Natural killer cell (primary cell): ENCODE data around the gene SERPINC1. TPM values are rescaled to one million over a fixed set of nuclear protein-coding genes. Genes with fewer than 3 reads are reported as not detected.
"Not testable (repeated sequence)": the region's sequence is repeated elsewhere in the genome, so short reads cannot be mapped to it uniquely, and the experiment has no call there.

Experiments used
- ATAC-seq, 3 donors: fragments of 150-1000 bp in 2 of 3; fragments of 200-7000 bp in 1 of 3; cut with Tn5 transposase; 1 replicate in 1 of 3; 2 replicates in 2 of 3; pipeline ENCODE4 v1.10.0; 2021; ENCODE audit warnings: mild to moderate bottlenecking in 2 of 3, moderate library complexity in 2 of 3
- DNase-seq, 2 donors: peaks; one replicate each; pipeline versions ENCODE4 v3.0.0 to v3.0.0-alpha.2; 2013 to 2021; ENCODE audit warnings: mixed read lengths in 1 of 2
- H3K27ac ChIP-seq: one replicate; pipeline ENCODE4 v1.5.1; 2013; ENCODE audit warnings: mild to moderate bottlenecking, low read length
- H3K27me3 ChIP-seq: one replicate; pipeline ENCODE4 v1.6.1; 2013; ENCODE audit warnings: low read length; ENCODE audit not compliant: control insufficient read depth, insufficient read depth
- H3K36me3 ChIP-seq: one replicate; pipeline ENCODE4 v1.6.1; 2013; ENCODE audit warnings: low read length; ENCODE audit not compliant: control insufficient read depth, insufficient read depth
- H3K4me1 ChIP-seq: one replicate; pipeline ENCODE4 v1.6.1; 2013; ENCODE audit warnings: low read length; ENCODE audit not compliant: control insufficient read depth, insufficient read depth
- H3K4me3 ChIP-seq: one replicate; pipeline ENCODE4 v1.5.1; 2013; ENCODE audit warnings: low read length
- H3K9me3 ChIP-seq: one replicate; pipeline ENCODE4 v1.6.1; 2013; ENCODE audit warnings: low read length; ENCODE audit not compliant: control insufficient read depth, insufficient read depth
- H3K27ac Mint-ChIP-seq, 2 donors: one replicate each; pipeline ENCODE4 v1.8.0; 2022; ENCODE audit warnings: mild to moderate bottlenecking in 2 of 2, mixed read lengths in 2 of 2, moderate library complexity in 1 of 2
- H3K27me3 Mint-ChIP-seq, 2 donors: one replicate each; pipeline ENCODE4 v1.8.0; 2022; ENCODE audit warnings: low read depth in 2 of 2, mixed read lengths in 2 of 2
- H3K36me3 Mint-ChIP-seq: one replicate; pipeline ENCODE4 v1.8.0; 2022; ENCODE audit warnings: mixed read lengths
- H3K4me1 Mint-ChIP-seq, 2 donors: one replicate each; pipeline ENCODE4 v1.8.0; 2022; ENCODE audit warnings: mixed read lengths in 2 of 2
- H3K4me3 Mint-ChIP-seq: one replicate; pipeline ENCODE4 v1.8.0; 2022; ENCODE audit warnings: mild to moderate bottlenecking, moderate library complexity, mixed read lengths
- H3K9me3 Mint-ChIP-seq, 2 donors: one replicate each; pipeline ENCODE4 v1.8.0; 2022; ENCODE audit warnings: mixed read lengths in 2 of 2
- WGBS: methylation state at CpG from one replicate; pipeline ENCODE4 v1.1.7; 2013; ENCODE audit warnings: missing lambda C conversion rate; ENCODE audit not compliant: insufficient coverage; 5-methylcytosine and 5-hydroxymethylcytosine counted together
- intact Hi-C: fragments of 100-400 bp; cut with micrococcal nuclease; formaldehyde crosslinking; loops from one replicate; pipeline ENCODE4 v1.14.2; 2022
- total RNA-seq, 4 donors: library from RNA; stranded (reverse); fragments of 120-200 nt in 1 of 4; gene quantifications; one replicate each; pipeline versions ENCODE4 v1.2.3 to v1.2.4, GENCODE V29; 2013 to 2022
- TF ChIP-seq, protein P1 (sequence below): fragments of 200-600 bp; IDR thresholded peaks from one replicate; pipeline ENCODE4 v1.8.0; 2022; ENCODE audit warnings: antibody characterized with exemption

SERPINC1 gene
- total RNA-seq, 3 donors from 2014 or later (not counting 1 experiment from before 2014, with no cell fraction given) = 0.38 to 0.48 TPM; not detected in 1

DNA sequence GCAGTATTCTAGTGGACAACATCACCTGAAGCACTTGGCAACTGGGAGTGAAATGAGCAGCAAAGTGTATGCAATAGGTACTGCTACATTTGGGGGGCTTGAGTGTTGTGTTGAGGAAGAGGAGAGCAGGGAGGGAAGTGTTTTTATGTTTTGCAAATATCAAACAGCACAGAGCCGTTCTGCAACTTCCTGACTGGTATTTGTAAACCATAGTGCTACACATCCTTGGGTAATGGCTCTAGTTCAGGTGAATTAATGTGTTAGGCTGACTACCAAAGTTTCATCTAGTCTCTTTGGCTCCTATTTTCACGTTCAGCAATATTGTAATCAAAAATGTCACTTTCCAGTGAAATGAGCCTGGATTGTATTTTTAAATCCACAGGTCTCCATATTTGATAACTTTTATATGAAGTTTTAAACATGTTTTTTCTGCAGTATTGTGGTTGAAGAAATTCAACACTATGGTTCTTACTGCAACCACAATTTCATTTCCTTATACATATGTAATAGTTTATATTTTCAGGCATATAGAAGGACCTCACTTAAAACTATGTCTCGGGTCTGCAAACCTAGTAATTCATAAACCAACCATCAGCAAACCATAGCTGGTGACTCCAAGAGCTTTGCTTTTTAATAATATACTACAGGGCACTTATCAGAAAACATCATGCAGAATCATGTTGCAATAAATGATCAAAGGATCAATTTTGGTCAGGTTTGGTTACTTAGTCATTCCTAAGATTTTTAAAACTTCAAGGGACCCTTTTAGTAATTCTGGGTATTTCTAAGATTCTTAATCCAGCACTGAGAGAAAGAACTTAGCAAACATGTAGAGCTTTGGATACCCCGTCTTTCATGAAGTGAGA, 30.1 kb downstream of the SERPINC1 start:
- H3K27me3 Mint-ChIP-seq = no peaks in the 10 kb centered on the region
- no peaks in the 10 kb centered on the region for H3K9me3 Mint-ChIP-seq
- ATAC-seq = peak; percentile 65 to 84 (median 68)
- no peaks in the 10 kb centered on the region for H3K36me3 Mint-ChIP-seq
- Histone ChIP-seq H3K9me3 (no peaks in the 10 kb centered on the region), H3K4me1 (peaks cover 11% of the 10 kb centered on the region), H3K27me3 (no peaks in the 10 kb centered on the region), H3K36me3 (peaks cover 28% of the 10 kb centered on the region), H3K4me3 (no peak overlapping the region), H3K27ac (peak overlapping the region; percentile 52)
- H3K27ac Mint-ChIP-seq = peak overlapping the region; percentile 74 to 90
- H3K4me1 Mint-ChIP-seq = peaks cover 42 to 48% of the 10 kb centered on the region in 2 donors
- WGBS = 47% methylated on average over 3 of the region's 4 CpGs
- DNase-seq = peak in 1 of 2 donors; percentile 14
- TF ChIP-seq, protein P1, sequence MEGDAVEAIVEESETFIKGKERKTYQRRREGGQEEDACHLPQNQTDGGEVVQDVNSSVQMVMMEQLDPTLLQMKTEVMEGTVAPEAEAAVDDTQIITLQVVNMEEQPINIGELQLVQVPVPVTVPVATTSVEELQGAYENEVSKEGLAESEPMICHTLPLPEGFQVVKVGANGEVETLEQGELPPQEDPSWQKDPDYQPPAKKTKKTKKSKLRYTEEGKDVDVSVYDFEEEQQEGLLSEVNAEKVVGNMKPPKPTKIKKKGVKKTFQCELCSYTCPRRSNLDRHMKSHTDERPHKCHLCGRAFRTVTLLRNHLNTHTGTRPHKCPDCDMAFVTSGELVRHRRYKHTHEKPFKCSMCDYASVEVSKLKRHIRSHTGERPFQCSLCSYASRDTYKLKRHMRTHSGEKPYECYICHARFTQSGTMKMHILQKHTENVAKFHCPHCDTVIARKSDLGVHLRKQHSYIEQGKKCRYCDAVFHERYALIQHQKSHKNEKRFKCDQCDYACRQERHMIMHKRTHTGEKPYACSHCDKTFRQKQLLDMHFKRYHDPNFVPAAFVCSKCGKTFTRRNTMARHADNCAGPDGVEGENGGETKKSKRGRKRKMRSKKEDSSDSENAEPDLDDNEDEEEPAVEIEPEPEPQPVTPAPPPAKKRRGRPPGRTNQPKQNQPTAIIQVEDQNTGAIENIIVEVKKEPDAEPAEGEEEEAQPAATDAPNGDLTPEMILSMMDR = no peak
- peak overlapping the region; percentile 30 for H3K4me3 Mint-ChIP-seq
- intact Hi-C loops = no loop called here

DNA sequence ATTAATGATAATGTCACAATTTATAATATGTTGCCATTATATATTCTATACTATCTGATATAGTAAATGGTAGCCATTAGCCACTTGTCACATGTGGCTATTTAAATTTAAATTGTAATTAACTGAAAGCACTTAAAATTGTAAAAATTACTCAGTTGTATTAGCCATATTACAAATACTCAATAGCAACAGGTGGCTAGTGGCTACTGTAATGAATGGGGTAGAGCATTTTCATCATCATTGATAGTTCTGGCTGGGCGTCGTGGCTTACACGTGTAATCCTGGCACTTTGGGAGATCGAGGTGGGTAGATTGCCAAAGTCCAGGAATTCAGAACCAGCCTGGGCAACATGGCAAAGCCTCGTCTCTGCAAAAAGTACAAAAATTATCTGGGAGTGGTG, 32.4 kb downstream of the SERPINC1 start:
- intact Hi-C loops = no loop called here
- TF ChIP-seq, protein P1 = no peak
- no peak overlapping the region for H3K4me3 ChIP-seq
- no peak overlapping the region for H3K4me3 Mint-ChIP-seq
- no peaks in the 10 kb centered on the region for H3K27me3 Mint-ChIP-seq
- ATAC-seq = no peak
- no peak overlapping the region for H3K27ac Mint-ChIP-seq
- peaks cover 36% of the 10 kb centered on the region in 2 donors for H3K4me1 Mint-ChIP-seq
- peaks cover 22% of the 10 kb centered on the region for H3K36me3 ChIP-seq
- peaks cover 11% of the 10 kb centered on the region for H3K4me1 ChIP-seq
- no peaks in the 10 kb centered on the region for H3K36me3 Mint-ChIP-seq
- H3K27me3 ChIP-seq = no peaks in the 10 kb centered on the region
- no peaks in the 10 kb centered on the region for H3K9me3 ChIP-seq
- H3K27ac ChIP-seq = no peak overlapping the region
- 98% methylated on average over 5 of the region's 5 CpGs for WGBS
- H3K9me3 Mint-ChIP-seq = no peaks in the 10 kb centered on the region
- no peak for DNase-seq

DNA sequence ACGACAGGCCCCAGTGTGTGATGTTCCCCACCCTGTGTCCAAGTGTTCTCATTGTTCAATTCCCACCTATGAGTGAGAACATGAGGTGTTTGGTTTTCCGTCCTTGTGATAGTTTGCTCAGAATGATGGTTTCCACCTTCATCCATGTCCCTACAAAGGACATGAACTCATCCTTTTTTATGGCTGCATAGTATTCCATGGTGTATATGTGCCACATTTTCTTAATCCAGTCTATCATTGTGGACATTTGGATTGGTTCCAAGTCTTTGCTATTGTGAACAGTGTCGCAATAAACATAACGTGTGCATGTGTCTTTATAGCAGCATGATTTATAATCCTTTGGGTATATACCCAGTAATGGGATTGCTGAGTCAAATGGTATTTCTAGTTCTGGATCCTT, 36.0 kb downstream of the SERPINC1 start:
- H3K9me3 ChIP-seq, H3K27ac Mint-ChIP-seq, H3K9me3 Mint-ChIP-seq, H3K27me3 Mint-ChIP-seq, H3K4me3 Mint-ChIP-seq, H3K4me1 ChIP-seq, intact Hi-C loops, H3K27me3 ChIP-seq, H3K27ac ChIP-seq, DNase-seq, H3K4me3 ChIP-seq, ATAC-seq: not testable (repeated sequence)
- Mint-ChIP-seq H3K36me3 (peaks cover 16% of the 10 kb centered on the region), H3K4me1 (peaks cover 6 to 10% of the 10 kb centered on the region in 2 donors)
- 92% methylated on average over 2 of the region's 4 CpGs for WGBS
- H3K36me3 ChIP-seq = peaks cover 28% of the 10 kb centered on the region

DNA sequence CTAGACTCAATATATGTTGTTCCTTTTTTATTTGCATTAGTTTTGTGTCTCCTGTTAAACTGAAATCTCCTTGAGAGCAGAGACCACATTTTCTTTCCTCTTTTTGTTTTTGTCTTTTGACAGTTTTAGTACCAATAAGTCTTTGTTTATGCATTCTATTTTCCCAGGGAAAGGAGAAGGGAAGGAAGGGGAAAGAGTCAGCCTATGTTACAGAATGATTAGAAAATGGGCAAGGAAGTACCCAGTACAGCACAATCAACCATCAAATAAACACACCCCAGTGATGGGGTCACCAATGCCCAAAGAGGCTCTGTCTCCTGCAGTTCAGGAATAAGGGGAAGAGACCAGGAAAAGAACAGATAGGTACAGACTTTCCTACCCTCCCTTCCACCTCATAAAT, 38.9 kb downstream of the SERPINC1 start:
- H3K27ac Mint-ChIP-seq = peak overlapping the region in 1 of 2 donors; percentile 27
- H3K4me1 Mint-ChIP-seq = peaks cover 8 to 9% of the 10 kb centered on the region in 2 donors
- DNase-seq = no peak
- ATAC-seq = no peak
- intact Hi-C loops = no loop called here
- Histone ChIP-seq H3K9me3 (no peaks in the 10 kb centered on the region), H3K27me3 (no peaks in the 10 kb centered on the region), H3K4me3 (no peak overlapping the region), H3K27ac (no peak overlapping the region), H3K36me3 (peaks cover 37% of the 10 kb centered on the region), H3K4me1 (no peaks in the 10 kb centered on the region)
- no peaks in the 10 kb centered on the region for H3K27me3 Mint-ChIP-seq
- H3K36me3 Mint-ChIP-seq = peaks cover 18% of the 10 kb centered on the region
- TF ChIP-seq, protein P1 = no peak
- no peaks in the 10 kb centered on the region for H3K9me3 Mint-ChIP-seq
- no peak overlapping the region for H3K4me3 Mint-ChIP-seq
